Body of pancreas (tissue), 4 donors: ENCODE results near the gene TTC7B. TPM values are rescaled to one million over a fixed set of nuclear protein-coding genes. Genes with fewer than 3 reads are reported as not detected.

Experiments used
- ATAC-seq: fragments of 150-250 bp; one replicate; pipeline ENCODE4 v1.9.1; 2016
- DNase-seq, 4 donors: peaks; one replicate each; pipeline ENCODE4 v3.0.0-alpha.2; 2019
- H3K27ac ChIP-seq, 4 donors: fragments of 200-600 bp; sonication (generic); 1 replicate in 3 of 4; 2 replicates in 1 of 4; pipeline versions ENCODE4 v1.5.1 to v1.6.1; 2016 to 2019; ENCODE audit warnings: mild to moderate bottlenecking in 1 of 4, mixed read lengths in 1 of 4, moderate library complexity in 1 of 4
- H3K27me3 ChIP-seq, 2 donors: fragments of 200-600 bp; sonication (generic); one replicate each; pipeline ENCODE4 v1.6.0; 2016; ENCODE audit warnings: mild to moderate bottlenecking in 1 of 2
- H3K36me3 ChIP-seq, 2 donors: fragments of 200-600 bp; sonication (generic); replicated peaks in 1 of 2; 2 replicates each; pipeline ENCODE4 v1.5.1; 2016; ENCODE audit warnings: low read depth in 2 of 2; ENCODE audit not compliant: insufficient read depth in 1 of 2
- H3K4me1 ChIP-seq: fragments of 200-600 bp; sonication (generic); one replicate; pipeline ENCODE4 v1.6.0; 2016
- H3K4me3 ChIP-seq, 2 donors: fragments of 200-600 bp; sonication (generic); 1 replicate in 1 of 2; 2 replicates in 1 of 2; pipeline ENCODE4 v1.5.1; 2016 to 2019
- H3K9me3 ChIP-seq, 3 donors: fragments of 200-600 bp; sonication (generic); 1 replicate in 2 of 3; 2 replicates in 1 of 3; pipeline ENCODE4 v1.5.1; 2016
- CTCF ChIP-seq, 7 experiments: fragments of 450-650 bp in 4 of 7; fragments of 200-600 bp in 3 of 7; sonication (generic) in 3 of 7; IDR thresholded peaks; one replicate each; pipeline ENCODE4 v1.5.1; 2016 to 2019; ENCODE audit warnings: antibody characterized with exemption in 7 of 7
- POLR2A ChIP-seq, 3 donors: fragments of 450-650 bp; IDR thresholded peaks; one replicate each; pipeline ENCODE4 v1.6.1; 2016; ENCODE audit warnings: antibody characterized with exemption in 3 of 3, mild to moderate bottlenecking in 2 of 3
- WGBS, 2 donors: methylation state at CpG; one replicate each; pipeline ENCODE4 v1.1.5; 2017; 5-methylcytosine and 5-hydroxymethylcytosine counted together
- intact Hi-C: fragments of 100-400 bp; cut with DNase I; formaldehyde crosslinking; loops from one replicate; pipeline ENCODE4 v1.15.1; 2023
- total RNA-seq, 2 donors: library from RNA; depleted of rRNA; stranded (reverse); fragments of >200 nt; gene quantifications; one replicate each; pipeline ENCODE4 v1.1.0, GENCODE V29; 2016

The TTC7B gene
- total RNA-seq, 2 donors from 2014 or later, result 15.3 to 44.2 TPM

- H3K4me3 ChIP-seq, result no peak overlapping the region
- no peak for ATAC-seq
- intact Hi-C loops, result no loop called here
- WGBS, 2 donors, result 82 to 90% methylated on average over 10 of the region's 10 CpGs
- no peaks in the 10 kb centered on the region for H3K9me3 ChIP-seq
- no peak for DNase-seq
- TF ChIP-seq POLR2A (IDR thresholded peaks at IDR 0.05) (no peak), CTCF (IDR thresholded peaks at IDR 0.05) (no peak)
- H3K36me3 ChIP-seq, result no peaks in the 10 kb centered on the region
- no peak overlapping the region for H3K27ac ChIP-seq
- no peaks in the 10 kb centered on the region for H3K27me3 ChIP-seq
- H3K4me1 ChIP-seq, result peaks cover 50% of the 10 kb centered on the region
Observed at GRCh38 chr14:90519262-90519920, 296.8 kb downstream of the TTC7B start.

DNA sequence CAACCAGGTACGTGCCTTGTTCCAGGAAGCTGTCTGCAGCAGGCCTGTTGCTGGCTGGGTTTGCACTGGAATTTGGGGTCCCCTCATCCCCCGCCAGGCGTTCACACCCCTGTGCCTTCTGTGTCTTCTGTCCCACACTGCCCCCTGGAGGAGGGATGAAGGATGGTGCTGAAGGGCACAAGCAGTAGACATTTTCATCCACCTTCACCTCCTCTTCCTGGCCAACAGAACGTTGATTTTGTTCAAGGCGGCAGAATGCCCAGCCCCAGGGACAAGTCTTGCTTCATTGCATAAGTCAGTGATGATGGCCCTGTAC, 297.3 kb downstream of the TTC7B start:
- H3K4me1 ChIP-seq, result peaks cover 55% of the 10 kb centered on the region
- no peaks in the 10 kb centered on the region for H3K27me3 ChIP-seq
- intact Hi-C loops, result no loop called here
- H3K9me3 ChIP-seq, result no peaks in the 10 kb centered on the region
- DNase-seq, result peak in 3 of 4 donors; percentile 41 to 56 (median 51)
- ATAC-seq, result no peak
- 33 to 55% methylated on average over 4 to 5 of the region's 5 CpGs for WGBS, 2 donors
- no peak overlapping the region for H3K4me3 ChIP-seq
- TF ChIP-seq POLR2A (IDR thresholded peaks at IDR 0.05), result no peak
- TF ChIP-seq CTCF (IDR thresholded peaks at IDR 0.05), result peak; percentile 18 to 63 (median 42)
- no peaks in the 10 kb centered on the region for H3K36me3 ChIP-seq
- no peak overlapping the region for H3K27ac ChIP-seq

DNA sequence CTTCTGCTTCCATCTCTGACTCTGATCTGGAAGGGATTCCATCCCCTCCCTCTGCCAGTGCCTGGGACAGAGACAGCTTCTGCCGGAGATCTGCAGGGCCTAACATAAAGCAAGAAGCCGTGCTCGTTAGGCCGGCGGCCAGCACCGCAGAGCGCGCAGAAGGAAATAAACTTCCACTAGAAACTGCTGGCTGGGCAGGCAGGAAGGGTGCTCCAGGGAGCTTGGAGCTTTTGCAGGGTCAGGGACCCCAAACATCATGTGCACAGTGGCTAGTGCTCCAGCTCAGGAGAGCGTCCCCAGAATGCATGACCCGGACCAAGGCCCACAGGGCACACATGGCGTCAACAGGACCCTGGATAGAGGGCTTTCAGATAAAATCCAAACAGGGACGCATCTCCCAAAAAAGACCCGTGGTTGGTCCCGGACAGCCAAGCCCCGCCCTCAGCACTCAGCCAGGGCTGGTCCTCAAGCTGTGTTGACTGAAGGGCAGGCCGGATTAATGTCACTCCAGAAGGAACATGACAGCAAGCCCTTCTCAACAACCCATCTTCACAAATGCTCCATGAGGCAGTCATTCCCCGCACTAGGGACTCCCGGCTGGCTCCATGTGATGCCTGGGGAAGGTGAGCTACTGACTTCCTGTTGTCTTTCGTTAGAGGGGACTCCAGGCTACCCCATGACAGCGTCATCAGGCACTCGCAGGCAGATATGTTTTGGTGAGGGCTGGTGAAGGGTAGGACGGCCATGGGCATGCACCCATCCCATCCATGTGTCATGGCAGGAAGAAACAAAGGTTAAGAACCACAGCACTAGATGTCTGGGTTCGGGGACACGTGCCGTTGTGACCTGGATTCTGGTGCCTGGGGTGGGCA, 297.9 kb downstream of the TTC7B start:
- no peak overlapping the region for H3K4me3 ChIP-seq
- ATAC-seq (no peak), DNase-seq (no peak)
- 66 to 72% methylated on average over 17 to 23 of the region's 25 CpGs for WGBS, 2 donors
- intact Hi-C loops, result no loop called here
- H3K27ac ChIP-seq, result peak overlapping the region in 2 of 4 donors; percentile 6 to 29
- H3K9me3 ChIP-seq, result no peaks in the 10 kb centered on the region
- H3K27me3 ChIP-seq, result no peaks in the 10 kb centered on the region
- TF ChIP-seq CTCF (IDR thresholded peaks at IDR 0.05) (no peak), POLR2A (IDR thresholded peaks at IDR 0.05) (no peak)
- H3K4me1 ChIP-seq, result peaks cover 60% of the 10 kb centered on the region
- no peaks in the 10 kb centered on the region for H3K36me3 ChIP-seq

DNA sequence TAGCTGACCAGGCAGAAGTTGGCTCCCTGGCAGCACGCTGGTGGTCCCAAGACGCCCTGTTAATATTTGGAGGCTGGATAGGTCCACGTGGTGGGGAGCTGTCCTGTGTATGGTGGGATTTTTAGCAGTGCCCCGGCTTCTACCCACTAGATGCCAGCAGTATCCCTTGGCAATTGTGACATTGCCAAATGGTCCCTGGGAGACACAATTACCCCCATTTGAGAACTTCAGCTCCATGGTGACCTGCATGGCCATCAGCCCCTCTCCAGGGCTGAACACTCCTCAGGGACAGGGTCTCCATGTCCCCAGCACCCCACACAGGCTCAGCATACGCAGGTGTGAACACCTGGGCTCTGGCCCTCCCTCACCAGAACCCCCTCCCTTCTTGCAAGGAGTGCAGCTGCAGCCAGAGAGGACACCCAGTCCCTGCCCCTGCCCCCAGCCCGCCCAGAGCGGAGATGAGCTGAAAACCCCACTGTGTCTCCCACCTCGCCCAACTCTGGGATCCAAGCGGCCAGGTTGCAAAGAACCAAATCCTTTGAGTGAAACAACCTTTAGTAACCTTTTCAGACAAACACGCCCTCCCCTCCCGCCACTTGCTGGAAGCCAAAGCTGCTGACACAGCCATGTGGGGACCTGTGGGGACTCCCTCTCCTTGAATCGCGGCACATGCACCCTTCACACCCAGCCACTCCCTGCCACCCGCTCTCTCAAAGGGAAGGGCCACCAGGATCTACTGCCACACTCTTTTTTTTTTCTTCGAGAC, 299.0 kb downstream of the TTC7B start:
- Histone ChIP-seq H3K27me3 (no peaks in the 10 kb centered on the region), H3K4me3 (no peak overlapping the region), H3K27ac (peak overlapping the region in 1 of 4 donors; percentile 29), H3K9me3 (no peaks in the 10 kb centered on the region), H3K4me1 (peaks cover 65% of the 10 kb centered on the region), H3K36me3 (no peaks in the 10 kb centered on the region)
- intact Hi-C loops, result no loop called here
- peak in 3 of 4 donors; percentile 46 to 63 (median 48) for DNase-seq
- TF ChIP-seq CTCF (IDR thresholded peaks at IDR 0.05) (no peak), POLR2A (IDR thresholded peaks at IDR 0.05) (no peak)
- ATAC-seq, result no peak
- WGBS, 2 donors, result 63 to 70% methylated on average over 11 to 15 of the region's 15 CpGs
